Stimulated activated naive CD8-positive, alpha-beta T cell treated with anti-CD3 and anti-CD28 coated beads, Interleukin-15, Interleukin-2, amounts not matched to agents 100 U/mL and 50 U/mL, for 24 hours (primary cell): Measurements from ENCODE around the gene DLG5.
"Not testable (repeated sequence)": the region's sequence is repeated elsewhere in the genome, so short reads cannot be mapped to it uniquely, and the experiment has no call there.

Source experiments
- ATAC-seq: fragments of 150-1000 bp; cut with Tn5 transposase; one replicate; pipeline ENCODE4 v1.10.0; 2021
- DNase-seq: peaks from one replicate; pipeline ENCODE4 v3.0.0; 2021

DLG5 gene

DNA sequence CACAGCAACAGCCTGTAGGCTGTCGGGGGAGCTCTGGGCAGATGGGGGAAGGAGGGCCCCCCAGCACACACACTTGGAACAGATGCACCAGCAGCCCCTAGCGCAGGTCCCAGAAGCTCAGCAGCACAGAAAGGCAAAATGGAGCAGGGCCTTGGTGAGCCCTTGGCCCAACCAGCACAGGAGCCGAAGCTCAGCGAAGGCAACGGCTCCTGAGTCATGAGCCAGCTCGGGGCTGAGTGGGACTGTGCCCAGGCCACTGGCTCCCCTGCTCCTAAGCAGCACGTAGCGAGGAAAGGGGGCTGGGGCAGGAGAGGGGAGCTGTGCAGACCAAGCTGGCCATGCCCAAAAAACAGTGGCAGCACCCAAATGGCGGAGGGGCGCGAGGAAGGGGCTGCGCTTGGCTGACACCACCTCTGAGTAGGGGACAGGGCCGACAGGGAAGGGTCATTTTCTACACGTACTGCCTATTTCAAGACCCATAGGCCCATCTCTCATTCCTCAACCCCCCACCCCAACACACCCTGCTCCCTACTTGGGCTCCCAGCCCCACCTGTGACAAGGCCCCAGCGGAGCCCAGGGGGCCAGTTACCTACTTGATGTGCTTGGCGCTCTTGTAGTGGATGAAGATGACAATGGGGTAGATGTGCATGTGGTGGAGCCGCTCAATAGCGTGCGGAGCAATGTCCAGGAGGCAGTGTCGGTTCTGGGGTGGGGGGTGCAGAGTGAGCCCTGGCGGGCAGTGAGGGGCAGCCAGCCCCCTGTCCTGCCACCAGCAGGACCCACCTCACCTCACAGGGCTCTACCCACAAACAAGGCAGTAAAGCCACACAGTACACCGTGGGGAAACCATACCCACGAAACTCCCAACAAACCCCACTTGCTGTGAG, 132.1 kb downstream of the DLG5 start:
- DNase-seq = no peak
- no peak for ATAC-seq

DNA sequence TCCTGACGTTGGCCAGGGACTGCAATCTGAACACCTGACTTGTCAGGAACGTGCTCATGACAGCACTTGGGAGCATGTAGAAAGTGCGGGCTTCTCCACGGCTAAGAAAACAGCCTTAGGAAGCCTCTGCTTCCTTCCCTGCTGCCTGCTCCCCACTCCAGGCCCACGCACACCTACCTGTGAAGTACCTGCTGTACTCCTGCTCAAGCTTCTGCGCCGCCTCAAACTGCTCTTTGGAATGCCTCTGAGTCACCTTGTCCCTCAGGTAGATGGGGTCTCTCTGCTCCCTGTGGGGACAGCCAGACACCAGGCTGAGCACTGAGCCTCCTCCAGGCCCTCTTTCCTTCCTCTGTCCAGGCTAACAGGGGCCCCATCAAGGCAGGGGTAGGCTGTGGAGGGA, 132.7 kb downstream of the DLG5 start:
- ATAC-seq (no peak), DNase-seq (no peak)

DNA sequence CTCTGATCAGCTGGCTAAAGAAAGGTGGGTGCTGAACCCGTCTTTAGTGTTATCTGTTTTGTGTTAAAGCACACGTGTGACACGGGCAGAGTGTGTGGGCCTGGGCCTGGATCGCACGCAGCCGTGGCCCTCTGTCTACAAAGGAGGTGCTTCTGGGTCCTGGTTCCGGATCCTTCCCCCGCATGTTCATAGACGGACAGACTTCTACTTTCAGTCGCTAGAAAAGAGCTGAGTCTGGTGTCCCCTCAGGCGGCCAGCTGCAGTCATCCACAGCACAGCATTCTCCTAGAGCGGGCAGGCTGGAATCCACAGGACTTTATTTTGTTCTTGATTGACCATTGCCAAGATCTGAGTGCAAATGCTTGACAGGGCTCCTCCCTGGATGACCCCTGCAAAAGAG, 134.4 kb downstream of the DLG5 start:
- DNase-seq (no peak), ATAC-seq (no peak)

DNA sequence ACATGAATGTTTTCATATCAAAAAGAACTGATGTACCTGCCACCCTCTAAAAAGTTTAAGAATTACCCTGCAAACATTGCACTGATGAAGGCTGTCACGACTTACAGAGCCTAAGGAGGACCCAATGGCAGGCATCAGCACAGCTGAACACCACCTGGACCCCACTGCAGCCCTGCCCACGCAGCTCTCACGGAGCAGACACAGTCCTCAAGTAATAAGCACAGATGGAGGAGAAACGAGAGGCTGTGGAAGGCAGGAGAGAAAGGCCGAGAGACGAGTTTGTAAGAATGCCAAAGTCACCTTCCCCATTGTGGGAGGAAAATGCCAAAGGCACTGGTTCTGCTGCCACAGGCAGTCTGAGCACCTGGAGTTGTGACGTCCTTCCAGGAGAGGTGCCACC, 135.0 kb downstream of the DLG5 start:
- DNase-seq (no peak), ATAC-seq (no peak)

DNA sequence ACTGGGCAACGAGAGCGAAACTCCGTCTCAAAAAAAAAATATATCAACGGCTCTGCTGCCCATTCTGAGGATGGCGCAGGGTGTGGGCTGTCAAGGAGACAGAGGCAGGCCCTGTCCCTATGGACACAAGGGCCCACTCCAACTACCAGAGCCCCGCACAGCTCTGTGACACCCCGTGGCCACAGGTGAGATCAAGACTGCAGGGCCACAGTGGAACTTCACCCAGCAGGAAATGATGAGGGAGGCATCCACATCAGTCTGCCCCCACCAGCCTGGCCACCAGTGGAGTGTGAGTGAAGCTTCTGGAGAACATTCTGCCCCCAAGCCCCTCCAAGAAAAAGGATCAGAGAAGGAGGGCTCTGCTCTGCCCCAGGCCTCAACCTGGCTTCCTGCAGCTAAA, 136.7 kb downstream of the DLG5 start:
- ATAC-seq = no peak
- DNase-seq = no peak

DNA sequence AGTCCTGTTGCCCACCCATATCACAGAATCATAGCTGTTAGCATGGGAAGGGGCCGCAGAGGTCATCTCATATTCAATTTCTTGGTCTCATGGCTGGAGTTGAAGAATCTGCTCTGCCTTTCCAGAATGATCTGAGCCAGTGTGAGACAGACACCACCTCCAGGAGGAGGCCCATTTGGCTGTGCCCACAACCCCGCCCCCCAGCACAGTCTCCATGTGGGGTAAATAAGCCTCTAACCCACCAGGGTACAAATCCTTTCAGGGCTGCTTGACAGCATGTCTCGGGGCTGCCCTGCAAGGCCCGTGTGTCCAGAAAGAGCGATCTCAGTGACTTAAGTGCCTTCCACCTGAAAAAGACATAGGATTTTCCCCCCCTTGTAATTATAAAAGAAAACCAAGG, 137.5 kb downstream of the DLG5 start:
- ATAC-seq (no peak), DNase-seq (no peak)

DNA sequence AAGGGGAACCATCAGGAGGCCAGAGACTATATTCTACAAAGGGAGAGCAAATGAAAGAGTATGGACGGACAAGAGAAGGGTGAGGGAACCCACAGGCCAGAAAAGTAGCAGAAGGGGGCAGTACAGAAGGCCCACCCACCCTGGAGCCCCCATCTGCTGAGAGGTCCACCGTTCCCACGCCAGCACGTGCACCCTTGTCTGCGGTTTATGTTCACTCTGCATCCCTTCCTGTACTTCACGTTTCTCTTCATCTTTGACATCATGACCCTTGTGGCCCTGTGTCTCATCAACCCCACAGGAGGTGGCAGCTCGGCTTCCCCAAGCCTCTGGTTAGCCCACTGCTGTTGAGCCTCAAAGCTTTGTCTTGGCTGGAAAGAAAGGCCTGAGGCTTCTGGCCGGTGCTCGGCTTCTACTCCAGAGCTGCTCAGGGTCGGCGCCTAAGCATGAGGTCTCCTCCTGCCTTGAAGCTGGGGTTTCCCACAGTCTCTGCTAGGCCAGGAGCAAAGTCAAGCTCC, 138.0 kb downstream of the DLG5 start:
- ATAC-seq (no peak), DNase-seq (no peak)

DNA sequence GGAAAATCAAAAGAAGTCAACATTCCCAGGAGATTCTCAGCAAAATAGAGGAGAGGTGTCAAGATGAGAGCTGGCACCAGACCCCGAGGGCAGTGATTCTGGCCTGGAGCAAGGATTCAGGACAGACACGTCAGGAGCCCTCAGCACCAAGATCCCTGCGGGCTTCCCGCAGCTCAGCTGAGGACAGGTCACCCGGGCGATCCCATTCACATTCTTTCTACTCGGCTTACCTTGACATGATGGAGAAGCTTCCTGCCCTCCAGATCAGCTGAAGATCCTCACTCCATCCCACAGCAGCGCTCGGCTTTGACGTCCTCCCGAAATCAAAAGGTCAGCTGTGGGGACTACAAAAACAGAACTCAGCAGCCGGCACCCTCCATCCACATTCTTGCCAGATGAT, 139.1 kb downstream of the DLG5 start:
- DNase-seq (no peak), ATAC-seq (no peak)

DNA sequence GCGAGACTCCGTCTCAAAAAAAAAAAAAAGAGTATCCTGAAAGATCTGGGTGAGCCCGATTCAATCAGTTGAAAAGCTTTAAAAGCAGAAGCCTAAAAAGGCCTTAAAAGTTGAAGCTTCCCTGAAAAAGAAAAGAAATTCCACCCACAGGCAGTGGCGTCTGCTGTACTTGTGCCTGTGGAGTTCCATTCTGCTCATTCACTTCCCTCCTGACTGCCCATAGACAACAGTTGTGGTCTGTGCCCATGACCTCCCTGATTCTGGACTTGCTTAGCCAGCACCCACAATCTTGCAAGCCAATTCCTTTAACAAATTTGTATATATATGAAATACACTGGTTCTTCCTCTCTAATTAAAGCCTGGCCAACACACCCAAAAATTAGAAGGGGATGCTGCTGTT, 141.7 kb downstream of the DLG5 start:
- no peak for DNase-seq
- no peak for ATAC-seq

DNA sequence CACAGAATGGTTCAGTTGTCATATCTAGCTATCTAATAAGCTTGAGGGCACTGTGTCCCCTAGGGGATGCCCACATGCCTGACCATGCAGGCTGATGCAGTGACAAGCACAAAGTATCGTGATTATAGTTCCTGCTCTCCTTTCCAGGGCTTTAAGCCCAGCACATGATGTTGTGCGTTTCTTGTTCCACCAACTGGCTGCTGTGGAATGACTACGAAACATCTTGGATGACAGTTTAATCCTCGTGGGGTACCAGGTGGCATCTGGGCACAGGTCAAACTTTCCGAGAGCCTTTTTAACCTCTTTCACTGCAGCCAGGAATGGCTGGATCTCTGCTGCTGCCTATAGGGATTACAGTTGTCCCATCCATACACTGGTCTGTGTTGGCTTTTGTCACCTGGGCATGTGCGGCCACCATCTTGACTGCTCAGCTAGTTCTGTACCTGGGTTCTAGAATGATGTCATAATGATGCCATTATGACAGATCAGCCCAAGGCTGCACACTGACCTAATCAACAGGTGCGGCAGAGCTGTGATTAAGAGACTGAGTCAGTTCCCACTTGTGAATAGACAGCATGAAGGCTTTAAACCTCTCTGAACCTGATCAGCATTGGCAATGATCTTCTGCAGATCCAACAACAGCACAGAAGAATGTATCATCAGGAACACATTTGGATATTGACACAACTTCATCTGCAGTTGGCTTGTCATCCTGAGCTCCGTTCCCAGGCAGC, 144.1 kb downstream of the DLG5 start:
- no peak for DNase-seq
- ATAC-seq = no peak

DNA sequence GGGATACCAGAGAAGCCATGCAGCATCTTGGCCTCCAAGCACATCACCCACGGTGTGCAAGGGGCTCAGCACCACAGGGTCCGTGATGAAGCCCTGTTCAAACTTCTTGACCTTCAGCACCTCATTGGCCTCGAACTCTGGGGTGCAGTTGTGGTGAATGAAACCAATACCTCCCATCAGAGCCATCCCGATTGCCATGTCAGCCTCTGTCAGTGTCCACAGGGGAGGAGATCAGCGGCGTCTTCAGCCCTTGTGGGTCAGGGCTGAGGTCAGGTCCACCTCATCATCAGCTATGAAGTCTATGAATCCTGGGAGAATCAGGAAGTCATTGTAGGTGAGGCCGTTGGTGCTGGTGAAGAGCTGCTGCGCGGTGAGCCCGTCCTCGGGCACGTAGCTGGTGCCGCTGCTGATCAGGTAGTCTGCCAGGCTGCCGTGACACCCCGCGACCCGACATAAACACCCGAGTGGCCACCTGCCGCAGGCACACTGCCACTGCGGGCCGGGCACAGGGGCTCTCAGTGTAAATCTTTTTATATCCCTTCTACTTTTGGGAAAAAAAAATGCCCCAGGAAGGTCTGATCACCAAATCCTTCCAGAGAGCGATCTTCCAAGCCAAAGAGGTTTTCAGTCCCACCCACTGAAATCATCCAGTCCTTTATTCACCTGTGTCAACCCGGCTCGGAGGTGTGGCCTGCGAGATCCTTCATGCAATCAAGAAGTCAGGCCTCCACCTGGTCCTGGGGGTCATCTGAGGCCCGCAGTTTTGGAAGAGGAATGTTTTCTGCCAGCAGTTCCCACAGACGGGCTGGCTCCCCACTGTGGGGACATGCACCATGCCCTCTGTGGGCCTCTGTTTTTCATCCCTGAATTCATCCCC, 144.9 kb downstream of the DLG5 start:
- ATAC-seq (no peak), DNase-seq (no peak)

DNA sequence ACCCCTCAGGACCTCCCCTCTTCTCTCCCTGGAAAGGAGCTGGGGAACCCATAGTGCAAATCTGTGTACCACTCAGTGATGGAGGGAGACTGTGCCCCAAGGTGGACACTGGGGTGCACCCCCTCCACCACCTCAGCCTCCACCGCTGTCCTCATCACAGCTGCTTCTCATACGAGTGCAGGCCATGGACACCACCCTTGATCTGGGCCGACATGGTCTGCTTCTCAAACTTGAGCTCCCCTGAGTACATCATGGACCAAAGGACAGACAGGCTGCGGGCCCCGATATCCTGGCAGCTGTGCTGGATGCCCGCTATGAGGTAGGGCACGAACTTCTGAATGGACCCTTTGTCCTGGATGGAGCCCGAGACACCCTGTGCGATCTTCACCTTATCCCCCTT, 146.4 kb downstream of the DLG5 start:
- ATAC-seq = no peak
- no peak for DNase-seq

DNA sequence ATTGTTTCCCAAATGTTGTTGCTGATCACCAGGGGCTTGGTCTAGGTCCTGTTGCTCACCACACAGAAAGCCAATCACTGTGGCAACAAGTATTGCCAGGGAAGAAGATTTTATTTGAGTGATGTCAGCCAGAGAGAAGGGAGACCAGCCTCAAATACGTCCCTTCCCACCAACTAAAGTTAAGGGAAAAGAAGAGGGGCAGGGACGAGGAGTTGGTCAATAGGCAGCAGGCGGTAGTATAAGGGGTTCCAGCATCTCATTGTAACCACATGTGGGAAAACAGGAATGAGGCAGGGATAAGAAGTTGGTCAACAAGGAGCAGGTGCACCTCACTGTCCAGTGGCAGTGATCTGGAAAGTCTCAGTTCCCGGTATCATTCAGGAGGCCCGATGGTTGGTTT, 150.1 kb downstream of the DLG5 start:
- DNase-seq (no peak), ATAC-seq (no peak)

DNA sequence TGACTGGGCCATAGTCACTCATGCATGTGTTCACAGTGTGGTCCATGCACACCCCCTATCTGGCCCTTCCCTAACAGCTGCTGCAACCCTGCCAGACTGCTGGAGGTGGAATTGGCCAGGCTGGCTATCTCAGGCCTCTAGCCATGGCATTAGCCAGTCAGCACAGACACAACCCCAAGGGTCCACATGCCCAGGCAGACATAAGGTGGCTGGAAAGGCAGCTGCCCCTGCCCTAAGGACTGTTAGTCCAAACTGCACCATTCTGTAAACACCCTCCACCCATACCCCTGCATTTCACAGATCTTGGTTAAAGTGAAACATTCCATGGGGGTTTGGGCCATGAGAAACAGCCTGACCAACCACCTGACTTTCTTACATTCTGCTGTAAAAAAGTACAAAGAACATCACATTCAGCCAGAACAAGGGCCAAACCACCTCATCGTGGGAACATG, 151.6 kb downstream of the DLG5 start:
- ATAC-seq (no peak), DNase-seq (no peak)

DNA sequence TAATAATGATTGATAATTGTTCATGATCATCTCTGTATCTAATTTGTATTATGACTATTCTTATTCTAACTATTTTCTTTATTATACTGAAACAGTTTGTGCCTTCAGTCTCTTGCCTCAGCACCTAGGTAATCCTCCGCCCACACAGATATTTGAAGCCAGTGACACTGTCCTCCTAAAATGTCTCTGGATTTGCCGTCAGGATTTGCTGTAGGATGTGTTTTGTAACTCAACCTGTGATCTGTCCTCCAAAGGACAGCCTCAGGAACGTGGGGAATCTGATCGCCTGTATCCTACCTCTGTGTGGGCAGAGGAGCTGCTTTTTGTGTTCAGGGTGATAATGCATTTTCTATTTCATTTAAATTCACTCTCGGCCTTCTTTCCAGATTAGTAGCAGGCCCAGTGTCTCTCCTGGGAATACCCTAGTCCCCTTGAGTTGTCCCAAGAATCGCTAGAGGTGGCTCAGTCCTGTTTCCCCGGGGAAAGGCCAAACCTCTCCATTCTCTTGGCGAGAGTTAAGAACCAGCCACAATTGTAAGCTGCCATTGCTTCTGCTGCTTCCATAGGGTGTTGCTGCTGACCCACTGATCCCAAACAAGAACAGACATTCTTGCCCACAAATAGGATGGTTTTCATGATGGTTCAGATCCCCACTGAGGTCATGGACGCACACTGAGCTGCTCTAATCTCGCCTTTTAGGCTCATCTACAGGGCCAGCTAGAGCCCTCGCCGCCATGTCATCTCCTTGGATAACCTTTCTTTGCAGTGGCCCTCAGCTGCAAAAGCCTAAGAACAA, 152.7 kb downstream of the DLG5 start:
- no peak for DNase-seq
- no peak for ATAC-seq

DNA sequence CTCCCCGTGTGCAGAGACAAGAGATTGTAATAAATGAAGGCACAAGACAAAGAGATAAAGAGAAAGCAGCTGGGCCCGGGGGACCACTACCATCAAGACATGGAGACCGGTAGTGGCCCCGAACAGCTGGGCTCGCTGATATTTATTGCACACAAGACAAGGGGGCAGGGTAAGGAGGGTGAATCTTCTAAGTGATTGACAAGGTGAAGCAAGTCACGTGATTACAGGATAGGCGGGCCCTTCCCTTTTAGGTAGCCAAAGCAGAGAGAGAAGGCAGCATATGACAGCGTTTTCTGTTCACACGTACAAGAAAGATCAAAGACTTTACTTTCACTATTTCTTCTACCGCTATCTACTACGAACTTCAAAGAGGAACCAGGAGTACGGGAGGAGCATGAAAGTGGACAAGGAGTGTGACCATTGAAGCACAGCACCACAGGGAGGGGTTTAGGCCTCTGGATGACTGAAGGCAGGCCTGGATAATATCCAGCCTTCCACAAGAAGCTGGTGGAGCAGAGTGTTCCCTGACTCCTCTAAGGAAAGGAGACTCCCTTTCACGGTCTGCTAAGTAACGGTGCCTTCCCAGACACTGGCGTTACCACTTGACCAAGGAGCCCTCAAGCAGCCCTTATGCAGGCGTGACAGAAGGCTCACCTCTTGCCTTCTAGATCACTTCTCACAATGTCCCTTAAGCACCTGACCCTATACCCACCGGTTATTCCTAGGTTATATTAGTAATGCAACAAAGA, 153.5 kb downstream of the DLG5 start:
- DNase-seq = not testable (repeated sequence)

DNA sequence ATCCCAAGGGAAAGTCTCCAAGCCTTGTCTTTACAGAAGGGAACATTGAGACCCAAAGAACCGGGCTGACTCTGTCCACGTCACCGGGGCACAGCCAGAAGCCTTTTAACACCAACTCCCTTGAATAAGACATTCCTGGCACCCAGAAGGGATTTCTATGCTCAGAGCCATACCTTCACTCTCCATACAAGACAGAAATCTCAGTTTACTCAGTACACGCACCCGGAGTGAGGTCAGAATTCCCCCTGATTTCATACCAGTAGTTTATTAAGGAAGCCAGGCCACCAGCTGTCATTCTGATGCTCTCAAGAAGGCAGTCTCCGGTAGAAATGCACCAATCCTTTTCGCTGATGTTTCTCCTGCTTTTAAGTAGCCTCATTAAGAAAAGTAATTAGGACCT, 154.7 kb downstream of the DLG5 start:
- DNase-seq (no peak), ATAC-seq (no peak)

More for the DNA sequence above, 153.5 kb downstream of the DLG5 start:
- ATAC-seq = not testable (repeated sequence)

DNA sequence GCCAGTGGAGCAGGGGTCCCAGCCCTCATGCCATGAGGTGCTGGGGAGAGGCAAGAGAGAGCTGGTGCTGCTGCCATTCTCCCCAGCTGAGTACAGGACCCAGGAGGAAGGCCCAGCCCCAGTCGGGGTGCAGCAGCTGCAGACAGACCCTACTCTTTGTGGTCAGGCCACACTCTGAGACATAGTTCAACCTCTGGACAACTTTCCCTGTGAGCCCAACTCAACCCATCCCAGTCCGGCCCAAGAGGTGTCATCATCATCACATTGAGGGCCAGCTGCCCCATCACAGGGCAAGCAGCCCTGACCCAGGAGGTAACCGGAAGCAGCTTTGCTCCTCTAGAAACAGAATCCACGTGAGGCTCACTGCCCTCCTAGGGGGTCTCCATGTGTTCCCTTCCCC, 155.1 kb downstream of the DLG5 start:
- DNase-seq (no peak), ATAC-seq (no peak)

DNA sequence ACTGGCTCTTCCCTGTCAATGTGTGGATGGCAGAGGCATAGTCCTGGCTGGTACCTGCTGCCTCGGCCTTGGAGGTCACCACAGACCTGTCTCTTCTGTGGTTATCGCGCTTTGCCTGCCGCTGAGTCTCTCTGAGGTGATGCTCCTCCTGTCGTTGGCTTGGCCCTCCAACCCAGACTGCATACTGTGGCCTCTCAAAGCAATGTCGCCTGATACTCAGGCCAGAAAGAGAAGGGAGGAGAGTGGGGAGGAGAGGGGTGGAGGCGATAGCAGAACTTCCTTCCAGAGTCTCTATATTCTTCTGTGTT, 155.7 kb downstream of the DLG5 start:
- ATAC-seq (no peak), DNase-seq (no peak)

DNA sequence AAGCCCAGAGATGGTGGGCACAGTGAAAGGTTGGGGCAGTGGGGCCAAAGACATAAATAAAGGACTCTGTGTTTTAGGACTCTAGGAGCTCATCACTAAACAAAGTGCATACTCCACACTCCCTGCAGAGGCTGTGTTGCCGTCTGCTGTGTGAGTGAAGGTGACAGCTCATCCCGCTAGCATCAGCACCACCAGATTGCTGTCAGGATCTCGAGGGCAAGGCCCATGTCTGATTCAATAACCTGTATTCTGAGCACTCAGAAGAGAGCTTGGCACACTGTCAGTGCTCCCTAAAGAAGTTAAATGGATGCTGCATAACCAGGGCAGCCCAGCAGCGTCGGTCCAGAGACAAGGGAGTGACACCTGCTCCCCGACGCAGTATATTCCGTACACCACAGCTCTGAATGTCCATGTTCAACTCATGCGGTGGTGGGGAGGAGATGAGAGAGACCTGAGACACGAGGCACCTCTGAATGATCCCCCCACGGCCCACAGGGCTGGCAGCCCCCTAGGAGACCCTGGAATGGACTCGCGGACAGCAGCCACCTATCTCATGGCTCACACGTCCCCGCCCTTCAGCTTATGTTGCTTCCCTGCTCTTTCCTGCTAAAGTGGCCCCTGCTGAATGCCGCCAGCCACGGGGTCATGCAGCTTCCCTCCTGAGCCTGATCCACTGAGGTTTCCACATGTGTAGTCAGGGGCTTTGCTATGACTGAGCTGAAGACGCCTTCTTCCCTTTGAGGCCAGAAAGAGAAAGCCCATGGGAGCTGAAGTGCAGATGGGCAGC, 156.3 kb downstream of the DLG5 start:
- ATAC-seq = no peak
- no peak for DNase-seq
